ENCODE data around the gene CAMK2B.

Gene CAMK2B

DNA sequence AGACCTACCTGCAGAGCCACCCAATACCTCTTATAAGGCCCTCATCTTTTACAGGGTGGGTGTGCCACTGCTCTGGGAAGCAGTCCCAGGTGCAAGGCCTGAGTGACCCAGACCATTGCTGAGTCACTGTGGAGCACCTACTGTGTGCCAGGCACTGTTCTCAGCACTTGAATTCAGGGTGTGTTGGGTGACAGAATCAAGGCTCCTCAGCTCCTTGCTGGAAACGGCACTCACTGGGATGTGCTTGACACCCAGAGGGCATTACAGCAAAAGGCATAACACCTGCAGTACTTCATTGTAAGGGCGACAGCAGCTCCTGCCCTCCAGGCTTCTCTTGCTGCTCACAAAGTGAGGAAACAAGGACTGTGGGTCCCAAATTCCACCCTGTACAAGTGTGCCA is 7.1 kb downstream of the CAMK2B start:
- H3K4me1 ChIP-seq: peaks cover 5% of the 10 kb centered on the region; the same call in 1 of the 2 replicates
- TF ChIP-seq, protein P1, sequence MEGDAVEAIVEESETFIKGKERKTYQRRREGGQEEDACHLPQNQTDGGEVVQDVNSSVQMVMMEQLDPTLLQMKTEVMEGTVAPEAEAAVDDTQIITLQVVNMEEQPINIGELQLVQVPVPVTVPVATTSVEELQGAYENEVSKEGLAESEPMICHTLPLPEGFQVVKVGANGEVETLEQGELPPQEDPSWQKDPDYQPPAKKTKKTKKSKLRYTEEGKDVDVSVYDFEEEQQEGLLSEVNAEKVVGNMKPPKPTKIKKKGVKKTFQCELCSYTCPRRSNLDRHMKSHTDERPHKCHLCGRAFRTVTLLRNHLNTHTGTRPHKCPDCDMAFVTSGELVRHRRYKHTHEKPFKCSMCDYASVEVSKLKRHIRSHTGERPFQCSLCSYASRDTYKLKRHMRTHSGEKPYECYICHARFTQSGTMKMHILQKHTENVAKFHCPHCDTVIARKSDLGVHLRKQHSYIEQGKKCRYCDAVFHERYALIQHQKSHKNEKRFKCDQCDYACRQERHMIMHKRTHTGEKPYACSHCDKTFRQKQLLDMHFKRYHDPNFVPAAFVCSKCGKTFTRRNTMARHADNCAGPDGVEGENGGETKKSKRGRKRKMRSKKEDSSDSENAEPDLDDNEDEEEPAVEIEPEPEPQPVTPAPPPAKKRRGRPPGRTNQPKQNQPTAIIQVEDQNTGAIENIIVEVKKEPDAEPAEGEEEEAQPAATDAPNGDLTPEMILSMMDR (IDR thresholded peaks at IDR 0.05; ENCODE audit: low read depth, low read length): no peak
- H3K27me3 ChIP-seq: no peaks in the 10 kb centered on the region
- H3K4me3 ChIP-seq (ENCODE audit: low read depth, low read length): no peak overlapping the region
- H3K9me3 ChIP-seq: no peaks in the 10 kb centered on the region
- H3K36me3 ChIP-seq: no peaks in the 10 kb centered on the region
- DNase-seq: no peak

DNA sequence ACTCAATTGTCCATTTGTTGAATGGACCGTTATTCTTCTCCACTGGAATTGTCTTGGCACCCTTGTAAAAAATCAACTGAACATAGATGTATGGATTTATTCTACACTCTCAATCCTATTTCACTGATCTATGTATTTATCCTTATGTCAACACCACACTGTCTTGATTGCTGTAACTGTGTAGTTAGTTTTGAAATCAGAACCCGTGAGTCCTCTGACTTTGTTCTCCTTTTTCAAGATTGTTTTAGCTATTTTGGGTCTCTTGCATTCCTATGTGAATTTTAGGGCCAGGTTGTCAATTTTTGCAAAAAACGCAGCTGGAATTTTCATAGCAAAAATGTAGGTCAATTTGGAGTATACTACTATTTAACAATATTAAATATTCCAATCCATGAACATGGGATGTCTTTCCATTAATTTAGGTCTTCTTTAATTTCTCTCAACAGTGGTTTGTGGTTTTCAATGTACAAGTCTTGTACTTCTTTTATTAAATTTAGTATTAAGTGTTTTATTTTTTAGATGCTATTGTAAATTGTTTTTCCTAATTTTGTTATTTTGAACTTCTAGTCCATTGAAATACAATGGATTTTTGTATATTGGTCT is 10.0 kb downstream of the CAMK2B start:
- DNase-seq: no peak
- no peaks in the 10 kb centered on the region for H3K27me3 ChIP-seq
- no peaks in the 10 kb centered on the region for H3K9me3 ChIP-seq
- H3K36me3 ChIP-seq: no peaks in the 10 kb centered on the region
- TF ChIP-seq, protein P1 (IDR thresholded peaks at IDR 0.05; ENCODE audit: low read depth, low read length): no peak
- no peaks in the 10 kb centered on the region for H3K4me1 ChIP-seq
- H3K4me3 ChIP-seq (ENCODE audit: low read depth, low read length): no peak overlapping the region

GRCh38 chr7:44313621-44314031 is 11.8 kb downstream of the CAMK2B start:
- H3K4me1 ChIP-seq: no peaks in the 10 kb centered on the region
- H3K36me3 ChIP-seq: no peaks in the 10 kb centered on the region
- TF ChIP-seq, protein P1 (IDR thresholded peaks at IDR 0.05; ENCODE audit: low read depth, low read length): no peak
- no peak for DNase-seq
- no peaks in the 10 kb centered on the region for H3K27me3 ChIP-seq
- H3K4me3 ChIP-seq (ENCODE audit: low read depth, low read length): no peak overlapping the region
- no peaks in the 10 kb centered on the region for H3K9me3 ChIP-seq

- Histone ChIP-seq H3K27me3 (no peaks in the 10 kb centered on the region), H3K4me1 (no peaks in the 10 kb centered on the region), H3K36me3 (no peaks in the 10 kb centered on the region), H3K9me3 (no peaks in the 10 kb centered on the region), H3K4me3 (ENCODE audit: low read depth, low read length) (no peak overlapping the region)
- TF ChIP-seq, protein P1 (IDR thresholded peaks at IDR 0.05; ENCODE audit: low read depth, low read length): no peak
- no peak for DNase-seq
These were observed 12.4 kb downstream of the CAMK2B start for GRCh38 chr7:44313016-44313415.

DNA sequence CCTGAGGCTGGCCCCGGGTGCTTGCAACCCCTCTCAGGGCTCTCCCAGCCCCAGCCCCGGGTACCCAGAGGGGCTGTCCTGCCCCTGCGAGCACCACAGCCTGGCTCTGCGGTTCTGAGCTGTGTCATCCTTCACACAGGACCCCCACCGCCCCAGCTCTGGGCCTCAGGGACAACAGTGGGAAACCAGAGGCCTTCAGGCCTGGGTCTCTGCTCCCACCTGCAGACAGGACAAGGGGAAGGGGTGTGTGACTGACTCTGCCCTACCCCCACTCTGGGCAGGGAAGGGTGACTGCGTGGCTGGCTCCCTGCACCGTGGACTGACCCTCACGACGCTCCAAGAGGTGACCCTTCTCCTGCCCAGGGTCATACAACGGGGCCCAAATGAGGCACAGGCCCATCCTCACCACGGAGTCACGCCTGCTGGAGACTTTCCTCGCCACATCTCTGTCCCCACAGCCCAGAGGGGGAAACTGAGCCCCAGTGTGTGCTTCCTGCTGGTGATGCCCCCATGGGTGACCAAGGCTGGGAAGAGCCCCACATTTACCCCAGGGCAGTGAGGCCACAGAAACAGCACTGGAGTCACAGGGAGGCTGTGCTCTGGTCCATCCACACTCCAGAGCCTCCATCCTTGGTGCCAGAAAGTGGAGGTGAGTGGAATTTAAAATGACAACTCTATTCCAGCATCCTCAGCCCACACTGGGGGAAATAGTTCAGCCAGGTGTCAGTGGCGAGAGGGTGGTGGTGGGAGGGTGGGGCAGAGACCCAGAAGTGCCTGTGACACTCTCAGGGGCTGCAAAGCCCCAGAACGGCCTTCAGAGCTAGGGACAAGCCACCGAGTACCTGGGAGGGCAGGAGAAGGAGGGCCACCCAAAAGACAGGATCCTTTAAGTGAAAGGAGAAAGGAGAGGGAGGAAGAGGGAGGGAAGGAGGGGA is 13.6 kb downstream of the CAMK2B start:
- H3K27me3 ChIP-seq: no peaks in the 10 kb centered on the region
- DNase-seq: no peak
- no peaks in the 10 kb centered on the region for H3K36me3 ChIP-seq
- TF ChIP-seq, protein P1 (IDR thresholded peaks at IDR 0.05; ENCODE audit: low read depth, low read length): no peak
- H3K9me3 ChIP-seq: no peaks in the 10 kb centered on the region
- H3K4me1 ChIP-seq: no peaks in the 10 kb centered on the region
- no peak overlapping the region for H3K4me3 ChIP-seq (ENCODE audit: low read depth, low read length)
